ENCODE measurements around the gene TAS2R16. TPM values are rescaled to one million over a fixed set of nuclear protein-coding genes. Genes with fewer than 3 reads are reported as not detected.

The TAS2R16 gene
- total RNA-seq, 1 experiment from 2014 or later = not detected

Other genes starting within 250 kb of the TAS2R16 start
- gene CADPS2, start 109.2 kb downstream of the TAS2R16 start, total RNA-seq (2014; rRNA removed; shearing (Covaris generic)) = not detected in 2 replicates
- gene SLC13A1, start 204.3 kb upstream of the TAS2R16 start, total RNA-seq (2014; rRNA removed; shearing (Covaris generic)) = 0.03 and 0.14 TPM in 2 replicates

Data from SJCRH30 (cell line).